Measurements from ENCODE around the gene TPM4. TPM values are rescaled to one million over a fixed set of nuclear protein-coding genes. Genes with fewer than 3 reads are reported as not detected.
A peak's percentile ranks its signal among the peaks of the same experiment; 100 is the strongest.

Gene TPM4
- total RNA-seq, 1 donor from 2014 or later, result 535 TPM

DNA sequence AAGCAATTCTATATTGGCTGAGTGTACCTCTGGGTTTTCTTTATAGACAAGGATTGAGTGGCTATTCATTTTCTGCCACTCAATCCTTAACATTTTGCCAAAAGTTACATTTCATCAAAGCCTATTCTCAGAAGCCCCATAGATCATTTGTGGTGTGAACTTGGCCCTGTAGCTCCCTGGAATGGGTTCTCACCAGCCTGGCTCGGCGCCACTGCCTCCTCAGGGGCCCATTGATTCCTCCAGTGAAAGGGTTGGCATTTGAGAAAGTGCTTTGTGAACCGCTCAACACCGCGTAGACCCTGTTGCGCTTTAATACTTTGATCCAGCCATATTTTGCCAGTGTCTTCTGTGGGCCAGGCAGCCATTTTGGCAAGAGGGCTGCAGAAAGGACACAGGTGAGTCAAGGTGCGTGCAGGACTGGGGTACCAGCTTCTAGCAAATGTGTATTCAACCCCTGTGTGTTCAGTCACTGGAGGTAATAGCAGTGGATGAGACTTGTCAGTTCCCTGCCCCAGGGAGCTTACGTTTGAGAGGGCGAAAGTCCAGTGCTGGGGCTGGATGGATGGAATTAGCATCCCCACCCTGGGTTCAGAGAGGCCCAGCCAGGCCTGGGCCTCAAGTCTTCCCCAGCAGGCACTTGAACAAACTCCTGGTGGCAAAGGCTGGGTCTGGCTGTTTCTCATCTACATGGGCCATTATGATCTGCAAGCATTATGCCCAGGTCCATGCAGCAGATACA is 39.2 kb downstream of the TPM4 start:
- Histone ChIP-seq H3K4me2 (no peak overlapping the region), H3K9ac (no peak overlapping the region), H3K79me2 (ENCODE audit: low read depth) (peaks cover 57% of the 10 kb centered on the region)

DNA sequence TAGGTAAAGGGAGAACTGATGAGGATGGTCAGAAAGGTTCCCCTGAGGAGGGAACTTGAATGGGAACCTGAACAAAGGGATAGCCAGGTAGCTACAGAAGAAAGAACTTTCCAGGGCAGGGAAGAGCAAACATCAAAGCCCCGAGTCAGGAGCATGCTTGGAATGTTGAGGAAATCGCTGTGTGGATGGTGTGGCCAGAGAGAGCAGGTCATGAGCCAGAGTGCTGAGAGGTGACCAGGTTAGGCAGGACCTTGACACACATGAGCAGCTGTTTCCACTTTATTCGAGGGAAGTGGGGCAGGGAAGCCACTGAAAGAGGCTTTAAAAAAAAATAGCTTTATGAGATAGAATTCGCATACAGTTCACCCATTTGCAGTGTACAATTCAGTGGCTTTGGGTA is 39.8 kb downstream of the TPM4 start:
- Histone ChIP-seq H3K9ac (no peak overlapping the region), H3F3A (ENCODE audit: low read depth) (peaks cover under 1% of the 10 kb centered on the region), H3K27me3 (no peaks in the 10 kb centered on the region), H3K4me1 (no peaks in the 10 kb centered on the region), H3K4me2 (no peak overlapping the region), H3K9me3 (ENCODE audit: low read depth) (no peaks in the 10 kb centered on the region), H3K36me3 (no peaks in the 10 kb centered on the region), H3K4me3 (no peak overlapping the region), H3K27ac (no peak overlapping the region), H2AFZ (replicated peaks) (no peak overlapping the region), H3K79me2 (ENCODE audit: low read depth) (peaks cover 57% of the 10 kb centered on the region), H4K20me1 (ENCODE audit: low read depth) (peaks cover 30% of the 10 kb centered on the region)
- DNase-seq (ENCODE audit: low spot score), result no peak
- Mint-ChIP-seq H3K36me3 (peaks cover 8% of the 10 kb centered on the region), H3K9me3 (no peaks in the 10 kb centered on the region), H3K4me3 (no peak overlapping the region), H3K4me1 (peaks cover 9% of the 10 kb centered on the region), H3K27me3 (ENCODE audit: insufficient read depth, low read depth) (no peaks in the 10 kb centered on the region), H3K27ac (no peak overlapping the region)
- TF ChIP-seq EZH2 (IDR thresholded peaks at IDR 0.05) (no peak), CTCF (IDR thresholded peaks at IDR 0.05) (no peak), EZH2phosphoT487 (IDR thresholded peaks at IDR 0.05) (no peak)

More for the DNA sequence above, 39.2 kb downstream of the TPM4 start:
- H3F3A ChIP-seq (ENCODE audit: low read depth), result peaks cover 3% of the 10 kb centered on the region
- Mint-ChIP-seq H3K9me3 (no peaks in the 10 kb centered on the region), H3K27me3 (ENCODE audit: insufficient read depth, low read depth) (no peaks in the 10 kb centered on the region), H3K4me3 (no peak overlapping the region), H3K27ac (no peak overlapping the region), H3K4me1 (peaks cover 9% of the 10 kb centered on the region), H3K36me3 (peaks cover 8% of the 10 kb centered on the region)
- H3K36me3 ChIP-seq, result no peaks in the 10 kb centered on the region
- no peak for TF ChIP-seq CTCF (IDR thresholded peaks at IDR 0.05)
- no peak for TF ChIP-seq EZH2 (IDR thresholded peaks at IDR 0.05)
- no peak for TF ChIP-seq EZH2phosphoT487 (IDR thresholded peaks at IDR 0.05)
- DNase-seq (ENCODE audit: low spot score), result no peak
- no peak overlapping the region for H3K27ac ChIP-seq
- H3K4me1 ChIP-seq, result no peaks in the 10 kb centered on the region
- H3K9me3 ChIP-seq (ENCODE audit: low read depth), result no peaks in the 10 kb centered on the region
- no peak overlapping the region for H2AFZ ChIP-seq (replicated peaks)
- H3K4me3 ChIP-seq, result no peak overlapping the region
- no peaks in the 10 kb centered on the region for H3K27me3 ChIP-seq
- peaks cover 30% of the 10 kb centered on the region for H4K20me1 ChIP-seq (ENCODE audit: low read depth)

- DNase-seq (ENCODE audit: low spot score), result no peak
- no peaks in the 10 kb centered on the region for H3K9me3 Mint-ChIP-seq
- no peaks in the 10 kb centered on the region for H3K36me3 ChIP-seq
Measured at GRCh38 chr19:16117594-16118033, 41.3 kb downstream of the TPM4 start.

More at GRCh38 chr19:16117594-16118033, 41.3 kb downstream of the TPM4 start:
- H3K27me3 ChIP-seq, result no peaks in the 10 kb centered on the region
- H2AFZ ChIP-seq (replicated peaks), result no peak overlapping the region
- no peaks in the 10 kb centered on the region for H3K4me1 ChIP-seq
- no peaks in the 10 kb centered on the region for H3F3A ChIP-seq (ENCODE audit: low read depth)
- H3K4me3 ChIP-seq, result no peak overlapping the region
- peaks cover 12% of the 10 kb centered on the region for H3K36me3 Mint-ChIP-seq
- H3K4me1 Mint-ChIP-seq, result peaks cover 5% of the 10 kb centered on the region
- H3K4me3 Mint-ChIP-seq, result peak overlapping the region; percentile 28
- no peak overlapping the region for H3K27ac Mint-ChIP-seq
- no peaks in the 10 kb centered on the region for H3K27me3 Mint-ChIP-seq (ENCODE audit: insufficient read depth, low read depth)
- TF ChIP-seq EZH2 (IDR thresholded peaks at IDR 0.05) (no peak), CTCF (IDR thresholded peaks at IDR 0.05) (no peak)
- peaks cover 26% of the 10 kb centered on the region for H4K20me1 ChIP-seq (ENCODE audit: low read depth)
- no peaks in the 10 kb centered on the region for H3K9me3 ChIP-seq (ENCODE audit: low read depth)
- no peak overlapping the region for H3K4me2 ChIP-seq
- H3K79me2 ChIP-seq (ENCODE audit: low read depth), result peaks cover 48% of the 10 kb centered on the region
- H3K27ac ChIP-seq, result no peak overlapping the region
- no peak overlapping the region for H3K9ac ChIP-seq
